Activated CD8-positive, alpha-beta T cell treated with anti-CD3 and anti-CD28 coated beads, Interleukin-2, amount 10 ng/mL, durations not matched to agents 7 days and 5 days (primary cell): ENCODE results near the gene IMMP2L. TPM values are rescaled to one million over a fixed set of nuclear protein-coding genes. Genes with fewer than 3 reads are reported as not detected.

Source experiments
- ATAC-seq: fragments of 150-1000 bp; cut with Tn5 transposase; one replicate; pipeline ENCODE4 v1.10.0; 2021; ENCODE audit warnings: moderate library complexity
- CTCF ChIA-PET: fragments of 350-600 bp; sonication (Branson Sonifier 250); formaldehyde crosslinking; loops from one replicate; lab custom pipeline; 2021; ENCODE audit warnings: antibody characterized with exemption; lab: Charles Lee
- POLR2A ChIA-PET: fragments of 350-600 bp; sonication (Branson Sonifier 250); formaldehyde crosslinking; loops from one replicate; lab custom pipeline; 2021; ENCODE audit warnings: antibody characterized with exemption; lab: Charles Lee
- DNase-seq: peaks from one replicate; pipeline ENCODE4 v3.0.0-alpha.2; 2020
- H3K27ac Mint-ChIP-seq: one replicate; pipeline ENCODE4 v1.8.0; 2021; ENCODE audit warnings: mild to moderate bottlenecking, mixed read lengths
- H3K27me3 Mint-ChIP-seq: one replicate; pipeline ENCODE4 v1.8.0; 2021; ENCODE audit warnings: low read depth, mixed read lengths
- H3K36me3 Mint-ChIP-seq: one replicate; pipeline ENCODE4 v1.8.0; 2021; ENCODE audit warnings: low read depth, mixed read lengths
- H3K4me1 Mint-ChIP-seq: one replicate; pipeline ENCODE4 v1.8.0; 2021; ENCODE audit warnings: low read depth, mixed read lengths
- H3K4me3 Mint-ChIP-seq: one replicate; pipeline ENCODE4 v1.8.0; 2021; ENCODE audit warnings: mild to moderate bottlenecking, mixed read lengths
- H3K9me3 Mint-ChIP-seq: one replicate; pipeline ENCODE4 v1.8.0; 2022; ENCODE audit warnings: mixed read lengths; ENCODE audit not compliant: insufficient read depth
- total RNA-seq, 2 experiments: library from RNA; stranded (reverse); gene quantifications; one replicate each; pipeline ENCODE4 v1.2.3, GENCODE V29; 2021

IMMP2L gene
- total RNA-seq, 2 experiments from 2014 or later: 7.1 to 9.7 TPM

DNA sequence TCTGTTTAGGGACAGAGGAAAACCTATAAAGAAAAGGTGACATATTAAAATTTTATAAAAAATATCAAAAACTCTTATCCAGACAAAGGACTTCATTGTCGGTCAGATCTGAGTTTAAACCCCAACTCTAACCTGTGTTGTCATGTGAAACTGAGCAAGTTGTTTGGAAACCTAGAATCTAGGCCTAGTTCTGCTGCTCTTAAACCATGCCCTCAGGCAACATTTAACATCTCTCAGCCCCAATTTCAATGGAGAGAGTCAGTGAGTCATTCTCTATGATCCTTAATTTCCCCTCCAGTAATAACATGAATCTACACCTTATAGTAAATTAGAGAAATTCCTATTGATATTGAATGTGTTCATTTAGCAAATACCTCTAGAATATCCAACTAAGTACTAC lies 192.3 kb downstream of the IMMP2L start:
- ChIA-PET POLR2A (no interaction called here), CTCF (no interaction called here)
- Mint-ChIP-seq H3K36me3 (no peaks in the 10 kb centered on the region), H3K4me3 (no peak overlapping the region), H3K9me3 (no peaks in the 10 kb centered on the region), H3K4me1 (no peaks in the 10 kb centered on the region), H3K27me3 (no peaks in the 10 kb centered on the region), H3K27ac (no peak overlapping the region)
- DNase-seq: no peak
- ATAC-seq: no peak

GRCh38 chr7:111368381-111369065 lies 193.8 kb downstream of the IMMP2L start:
- no peaks in the 10 kb centered on the region for H3K36me3 Mint-ChIP-seq
- ChIA-PET POLR2A (no interaction called here), CTCF (no interaction called here)
- H3K27me3 Mint-ChIP-seq: no peaks in the 10 kb centered on the region
- ATAC-seq (no peak), DNase-seq (no peak)
- no peak overlapping the region for H3K27ac Mint-ChIP-seq
- no peak overlapping the region for H3K4me3 Mint-ChIP-seq
- H3K4me1 Mint-ChIP-seq: no peaks in the 10 kb centered on the region
- no peaks in the 10 kb centered on the region for H3K9me3 Mint-ChIP-seq

GRCh38 chr7:111364413-111364812 lies 197.9 kb downstream of the IMMP2L start:
- ChIA-PET POLR2A (no interaction called here), CTCF (no interaction called here)
- Mint-ChIP-seq H3K27ac (no peak overlapping the region), H3K4me1 (no peaks in the 10 kb centered on the region), H3K27me3 (no peaks in the 10 kb centered on the region), H3K4me3 (no peak overlapping the region), H3K36me3 (no peaks in the 10 kb centered on the region), H3K9me3 (no peaks in the 10 kb centered on the region)
- DNase-seq (no peak), ATAC-seq (no peak)

DNA sequence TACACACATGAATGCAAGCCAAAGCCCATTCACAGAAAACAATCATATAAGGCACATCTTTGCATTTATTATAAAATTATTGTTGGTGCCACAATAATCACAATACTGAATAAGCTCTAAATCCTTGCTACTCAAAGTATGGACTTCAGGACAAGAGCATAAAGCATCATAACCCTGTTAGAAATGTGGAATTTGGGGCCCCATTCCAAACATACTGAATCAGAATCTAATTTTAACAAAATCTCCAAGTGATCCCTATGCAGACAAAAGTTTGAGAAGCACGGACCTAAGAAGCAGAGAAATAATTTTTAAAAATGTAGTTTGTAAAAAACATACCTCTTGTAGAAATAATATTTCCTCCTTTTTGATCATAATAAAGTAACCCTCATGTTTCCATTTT lies 199.2 kb downstream of the IMMP2L start:
- no peak for ATAC-seq
- CTCF ChIA-PET: interaction anchor here (0.9 kb wide), 1 partner anchor 13 kb away, joined by 3 read pairs; no protein-coding TSS in a partner anchor

GRCh38 chr7:111362506-111363054 lies 199.7 kb downstream of the IMMP2L start:
- Mint-ChIP-seq H3K27ac (no peak overlapping the region), H3K4me1 (no peaks in the 10 kb centered on the region), H3K36me3 (no peaks in the 10 kb centered on the region), H3K27me3 (no peaks in the 10 kb centered on the region), H3K9me3 (no peaks in the 10 kb centered on the region), H3K4me3 (no peak overlapping the region)
- ChIA-PET POLR2A (no interaction called here), CTCF (interaction anchor here (0.9 kb wide), 1 partner anchor 13 kb away, joined by 3 read pairs; no protein-coding TSS in a partner anchor)
- DNase-seq (no peak), ATAC-seq (no peak)

More for the DNA sequence above, 199.2 kb downstream of the IMMP2L start:
- Mint-ChIP-seq H3K9me3 (no peaks in the 10 kb centered on the region), H3K27ac (no peak overlapping the region), H3K27me3 (no peaks in the 10 kb centered on the region), H3K4me1 (no peaks in the 10 kb centered on the region), H3K4me3 (no peak overlapping the region), H3K36me3 (no peaks in the 10 kb centered on the region)
- POLR2A ChIA-PET: no interaction called here
- no peak for DNase-seq

DNA sequence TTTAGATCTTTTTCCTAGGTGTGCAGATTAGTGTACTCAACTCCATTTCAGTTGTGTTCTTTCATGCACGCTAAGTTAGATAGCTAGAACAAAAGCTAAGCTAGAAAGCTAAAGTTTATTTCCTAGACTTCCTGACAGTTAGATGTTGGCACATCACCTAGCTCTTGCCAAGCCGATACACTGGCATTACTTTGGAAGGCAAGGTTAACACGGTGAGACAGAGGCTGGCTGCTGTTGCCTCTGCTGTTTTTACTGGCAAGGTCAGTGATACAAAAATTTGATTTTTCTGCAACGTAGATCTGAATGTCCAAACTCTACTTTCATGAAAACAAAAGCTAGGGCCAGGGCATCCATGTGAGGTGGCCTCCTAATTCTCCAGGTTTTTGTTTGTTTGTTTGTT lies 203.4 kb downstream of the IMMP2L start:
- H3K9me3 Mint-ChIP-seq: no peaks in the 10 kb centered on the region
- ATAC-seq: no peak
- no peak overlapping the region for H3K27ac Mint-ChIP-seq
- POLR2A ChIA-PET: interaction anchor here (0.6 kb wide), 1 partner anchor 1453 kb away, joined by 3 read pairs; no protein-coding TSS in a partner anchor
- H3K4me1 Mint-ChIP-seq: no peaks in the 10 kb centered on the region
- no peaks in the 10 kb centered on the region for H3K27me3 Mint-ChIP-seq
- CTCF ChIA-PET: interaction anchor here (0.6 kb wide), 1 partner anchor 489 kb away, joined by 3 read pairs; no protein-coding TSS in a partner anchor
- no peaks in the 10 kb centered on the region for H3K36me3 Mint-ChIP-seq
- no peak for DNase-seq
- H3K4me3 Mint-ChIP-seq: no peak overlapping the region

GRCh38 chr7:111357691-111358090 lies 204.6 kb downstream of the IMMP2L start:
- Mint-ChIP-seq H3K9me3 (no peaks in the 10 kb centered on the region), H3K27ac (no peak overlapping the region), H3K36me3 (no peaks in the 10 kb centered on the region), H3K4me1 (no peaks in the 10 kb centered on the region), H3K27me3 (no peaks in the 10 kb centered on the region), H3K4me3 (no peak overlapping the region)
- DNase-seq: no peak
- CTCF ChIA-PET: no interaction called here
- no peak for ATAC-seq
- POLR2A ChIA-PET: no interaction called here

GRCh38 chr7:111356941-111357340 lies 205.4 kb downstream of the IMMP2L start:
- ChIA-PET POLR2A (no interaction called here), CTCF (no interaction called here)
- H3K27me3 Mint-ChIP-seq: no peaks in the 10 kb centered on the region
- no peaks in the 10 kb centered on the region for H3K36me3 Mint-ChIP-seq
- H3K4me1 Mint-ChIP-seq: no peaks in the 10 kb centered on the region
- DNase-seq (no peak), ATAC-seq (no peak)
- H3K9me3 Mint-ChIP-seq: no peaks in the 10 kb centered on the region
- H3K4me3 Mint-ChIP-seq: no peak overlapping the region
- H3K27ac Mint-ChIP-seq: no peak overlapping the region

- Mint-ChIP-seq H3K4me3 (no peak overlapping the region), H3K9me3 (no peaks in the 10 kb centered on the region), H3K4me1 (no peaks in the 10 kb centered on the region), H3K36me3 (no peaks in the 10 kb centered on the region), H3K27ac (no peak overlapping the region), H3K27me3 (no peaks in the 10 kb centered on the region)
- CTCF ChIA-PET: no interaction called here
- no peak for ATAC-seq
- POLR2A ChIA-PET: no interaction called here
- DNase-seq: no peak
These were observed 210.0 kb downstream of the IMMP2L start for GRCh38 chr7:111352319-111352718.

DNA sequence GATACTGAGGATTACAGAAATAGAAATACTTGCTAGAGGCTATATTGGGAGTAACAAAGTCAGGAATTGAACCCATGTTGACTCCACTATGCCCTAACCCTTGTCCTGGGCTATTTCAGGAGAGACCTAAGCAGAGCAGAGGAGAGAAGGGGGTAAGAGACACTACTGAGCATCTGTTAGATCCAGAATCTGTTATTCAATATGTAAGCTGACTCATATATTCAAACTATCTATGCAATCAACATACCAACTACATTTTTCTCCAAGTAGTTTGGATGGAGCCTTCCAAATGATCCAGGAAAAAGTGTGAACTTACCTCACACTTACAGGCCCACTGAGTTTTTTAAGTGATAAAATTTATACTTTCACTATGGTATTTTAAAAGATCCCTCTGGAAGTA lies 216.1 kb downstream of the IMMP2L start:
- H3K27me3 Mint-ChIP-seq: no peaks in the 10 kb centered on the region
- ChIA-PET POLR2A (no interaction called here), CTCF (no interaction called here)
- H3K36me3 Mint-ChIP-seq: peaks cover 4% of the 10 kb centered on the region
- H3K4me3 Mint-ChIP-seq: no peak overlapping the region
- ATAC-seq: no peak
- no peak for DNase-seq
- H3K9me3 Mint-ChIP-seq: peaks cover 20% of the 10 kb centered on the region
- no peak overlapping the region for H3K27ac Mint-ChIP-seq
- H3K4me1 Mint-ChIP-seq: no peaks in the 10 kb centered on the region

- Mint-ChIP-seq H3K27me3 (no peaks in the 10 kb centered on the region), H3K27ac (no peak overlapping the region)
- CTCF ChIA-PET: interaction anchor here (1.2 kb wide), 1 partner anchor 8 kb away, joined by 3 read pairs; no protein-coding TSS in a partner anchor
These were observed 219.3 kb downstream of the IMMP2L start for GRCh38 chr7:111343017-111343416.

DNA sequence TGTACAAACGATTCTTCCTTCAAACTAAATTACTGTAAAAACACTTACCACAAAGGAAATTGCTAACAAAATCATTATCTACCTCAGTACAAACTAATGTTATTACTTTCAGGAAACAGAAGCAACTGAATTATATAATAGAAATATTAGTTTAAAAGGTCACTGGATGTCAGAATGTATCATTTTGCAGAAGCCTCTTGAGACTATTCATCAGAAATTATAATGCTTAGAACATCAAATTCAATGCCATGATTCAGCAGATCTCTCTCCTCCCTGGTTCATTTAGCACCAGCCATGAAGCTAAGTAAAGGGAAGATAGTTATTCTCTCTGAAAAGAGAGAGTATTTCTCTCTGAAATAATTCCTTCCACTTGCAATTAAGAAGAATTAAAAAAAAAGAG lies 223.3 kb downstream of the IMMP2L start:
- ATAC-seq: no peak
- peaks cover 4% of the 10 kb centered on the region for H3K36me3 Mint-ChIP-seq
- no peaks in the 10 kb centered on the region for H3K27me3 Mint-ChIP-seq
- no peaks in the 10 kb centered on the region for H3K4me1 Mint-ChIP-seq
- no peak overlapping the region for H3K27ac Mint-ChIP-seq
- peaks cover 19% of the 10 kb centered on the region for H3K9me3 Mint-ChIP-seq
- ChIA-PET POLR2A (no interaction called here), CTCF (no interaction called here)
- no peak overlapping the region for H3K4me3 Mint-ChIP-seq
- no peak for DNase-seq

More at GRCh38 chr7:111343017-111343416, 219.3 kb downstream of the IMMP2L start:
- peaks cover 21% of the 10 kb centered on the region for H3K9me3 Mint-ChIP-seq
- DNase-seq: no peak
- POLR2A ChIA-PET: no interaction called here
- ATAC-seq: no peak
- no peaks in the 10 kb centered on the region for H3K4me1 Mint-ChIP-seq
- H3K4me3 Mint-ChIP-seq: no peak overlapping the region
- H3K36me3 Mint-ChIP-seq: peaks cover 4% of the 10 kb centered on the region
